Subcutaneous adipose tissue (tissue), 4 donors: ENCODE data around the gene MRTFB. TPM values are rescaled to one million over a fixed set of nuclear protein-coding genes. Genes with fewer than 3 reads are reported as not detected.

Source experiments
- total RNA-seq, 4 donors: library from RNA; depleted of rRNA; stranded (reverse); fragments of >200 nt; gene quantifications; one replicate each; pipeline ENCODE4 v1.1.0, GENCODE V29; 2016
- TF ChIP-seq, protein P1 (sequence below): fragments of 450-650 bp; IDR thresholded peaks from one replicate; pipeline ENCODE4 v1.5.1; 2016; ENCODE audit warnings: low read depth, mild to moderate bottlenecking, control low read depth, antibody characterized with exemption, moderate library complexity

The MRTFB gene
- total RNA-seq, 4 donors from 2014 or later = 48.1 to 92.1 (median 66.9) TPM

DNA sequence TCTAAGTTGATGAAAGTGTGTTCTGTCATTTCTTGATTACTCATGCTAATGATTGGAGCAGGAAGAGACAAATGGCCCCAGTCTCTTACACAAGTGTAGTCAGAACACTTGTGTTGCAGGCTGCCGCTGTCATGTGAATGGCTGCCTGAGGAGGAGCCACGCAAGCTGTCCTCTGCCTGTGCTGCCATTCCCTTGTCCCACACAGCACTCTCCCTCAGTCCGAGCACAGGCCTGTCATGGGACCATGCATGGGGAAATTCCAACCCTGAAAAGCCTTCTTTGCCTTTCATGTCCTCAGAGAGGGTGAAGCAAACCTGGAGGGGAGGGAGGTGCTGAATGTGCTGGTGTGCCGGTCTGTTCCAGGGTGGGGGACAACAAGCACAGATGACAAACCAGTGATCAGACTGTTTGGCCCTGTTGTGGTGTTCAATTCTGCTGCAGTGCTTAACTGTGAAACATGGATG, 109.4 kb downstream of the MRTFB start:
- TF ChIP-seq, protein P1, sequence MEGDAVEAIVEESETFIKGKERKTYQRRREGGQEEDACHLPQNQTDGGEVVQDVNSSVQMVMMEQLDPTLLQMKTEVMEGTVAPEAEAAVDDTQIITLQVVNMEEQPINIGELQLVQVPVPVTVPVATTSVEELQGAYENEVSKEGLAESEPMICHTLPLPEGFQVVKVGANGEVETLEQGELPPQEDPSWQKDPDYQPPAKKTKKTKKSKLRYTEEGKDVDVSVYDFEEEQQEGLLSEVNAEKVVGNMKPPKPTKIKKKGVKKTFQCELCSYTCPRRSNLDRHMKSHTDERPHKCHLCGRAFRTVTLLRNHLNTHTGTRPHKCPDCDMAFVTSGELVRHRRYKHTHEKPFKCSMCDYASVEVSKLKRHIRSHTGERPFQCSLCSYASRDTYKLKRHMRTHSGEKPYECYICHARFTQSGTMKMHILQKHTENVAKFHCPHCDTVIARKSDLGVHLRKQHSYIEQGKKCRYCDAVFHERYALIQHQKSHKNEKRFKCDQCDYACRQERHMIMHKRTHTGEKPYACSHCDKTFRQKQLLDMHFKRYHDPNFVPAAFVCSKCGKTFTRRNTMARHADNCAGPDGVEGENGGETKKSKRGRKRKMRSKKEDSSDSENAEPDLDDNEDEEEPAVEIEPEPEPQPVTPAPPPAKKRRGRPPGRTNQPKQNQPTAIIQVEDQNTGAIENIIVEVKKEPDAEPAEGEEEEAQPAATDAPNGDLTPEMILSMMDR = no peak

DNA sequence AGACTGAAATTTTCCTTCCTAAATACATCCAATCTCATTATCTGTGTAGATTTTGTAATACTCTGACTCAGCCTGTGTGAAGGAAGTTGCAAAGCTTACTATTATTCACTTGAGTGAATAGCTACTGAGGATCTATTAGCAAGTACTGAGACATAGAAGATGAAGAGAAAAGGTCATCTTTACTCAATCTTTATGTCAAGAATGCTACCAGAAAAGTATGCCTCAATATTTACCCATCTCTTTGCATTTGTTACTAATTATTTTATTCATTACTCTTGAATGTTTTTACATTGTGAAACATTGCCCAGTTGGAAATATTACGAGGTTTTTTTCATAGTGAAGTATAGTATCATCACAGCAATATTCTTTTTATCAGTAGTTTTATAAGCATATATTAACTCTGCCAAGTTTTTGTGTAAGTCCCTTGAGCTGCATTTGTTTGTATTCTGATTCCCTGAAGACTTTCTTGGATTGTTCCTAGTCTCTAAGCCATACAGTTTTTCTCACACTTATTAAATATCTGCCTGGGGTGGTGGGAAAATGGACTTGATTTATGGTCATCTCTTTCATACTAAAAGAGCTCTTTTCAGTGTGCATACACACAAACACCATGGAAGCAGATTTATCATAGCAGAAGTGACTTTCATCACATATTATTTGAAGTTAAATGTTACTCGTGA, 110.4 kb downstream of the MRTFB start:
- TF ChIP-seq, protein P1 = no peak

DNA sequence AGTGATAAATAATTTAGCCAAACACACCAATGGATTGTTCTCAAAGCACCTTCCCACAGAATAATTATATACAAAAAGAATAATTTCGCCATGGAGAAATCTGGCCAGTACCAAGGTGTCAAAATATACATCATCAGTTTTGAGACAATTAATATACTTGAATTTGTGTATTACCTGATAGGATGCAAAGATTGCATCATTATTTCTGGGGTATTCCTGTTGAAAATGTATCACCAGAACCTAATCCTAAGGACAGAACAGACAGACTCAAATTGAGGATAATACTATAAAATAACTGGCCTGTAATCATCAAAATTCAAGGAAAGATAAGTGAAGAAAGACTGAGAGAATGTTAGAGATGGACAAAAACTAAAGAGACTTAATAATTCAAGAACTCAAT, 111.9 kb downstream of the MRTFB start:
- TF ChIP-seq, protein P1 = no peak

DNA sequence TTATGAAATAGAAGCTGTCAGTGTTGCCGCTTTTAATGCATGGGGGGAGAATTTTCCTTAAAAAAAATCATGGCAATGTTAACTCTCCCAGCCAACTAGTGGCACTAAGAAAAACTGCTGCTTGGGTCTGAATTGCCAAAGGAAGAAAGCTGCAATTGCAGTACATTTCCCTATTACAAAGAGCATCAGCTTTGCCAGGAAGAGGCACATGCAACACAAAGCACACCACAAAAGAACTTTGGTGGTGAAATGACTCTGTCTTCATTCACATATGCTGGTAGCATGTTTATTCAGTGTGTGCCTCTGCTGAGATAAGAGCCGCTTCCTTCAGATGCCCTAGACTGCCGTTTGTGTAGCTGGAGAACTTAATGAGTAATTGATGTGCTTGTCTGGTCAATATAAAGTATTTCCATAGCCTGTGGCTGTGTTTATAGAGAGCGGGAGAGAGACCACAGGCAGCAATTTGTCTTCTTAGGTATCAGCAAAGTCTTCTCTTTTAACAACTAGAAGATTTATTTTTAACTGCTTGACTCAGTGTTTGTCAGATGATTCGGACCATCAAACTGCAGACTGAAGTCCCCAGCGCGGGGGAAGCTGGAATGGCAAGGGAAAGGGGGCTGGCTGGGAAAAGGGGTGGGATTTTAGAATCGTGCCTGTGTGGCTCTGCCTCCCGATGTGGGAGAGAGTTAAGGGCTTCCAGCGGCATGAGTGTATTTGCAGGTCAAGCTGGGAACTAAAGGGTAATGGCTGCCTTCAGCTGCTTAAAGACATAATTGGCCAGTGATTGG, 115.1 kb downstream of the MRTFB start:
- TF ChIP-seq, protein P1 = no peak

DNA sequence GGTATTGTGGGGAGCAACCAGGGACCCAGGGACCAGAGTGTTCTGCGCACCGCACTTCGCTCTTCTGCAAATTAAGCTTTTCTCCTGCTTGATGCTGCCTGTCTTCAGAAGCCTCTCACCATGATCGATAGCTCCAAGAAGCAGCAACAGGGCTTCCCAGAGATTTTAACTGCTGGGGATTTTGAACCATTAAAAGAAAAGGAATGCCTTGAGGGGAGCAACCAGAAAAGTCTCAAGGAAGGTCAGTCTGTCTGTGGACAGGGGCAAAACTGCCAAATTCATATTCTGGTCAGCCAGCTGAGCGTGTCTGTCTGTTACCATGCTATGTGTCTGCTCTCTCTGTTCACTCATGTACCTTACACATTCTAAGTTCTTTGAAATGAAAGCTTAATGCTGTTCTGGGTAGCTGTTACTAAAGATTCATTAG, 115.7 kb downstream of the MRTFB start:
- TF ChIP-seq, protein P1 = no peak

DNA sequence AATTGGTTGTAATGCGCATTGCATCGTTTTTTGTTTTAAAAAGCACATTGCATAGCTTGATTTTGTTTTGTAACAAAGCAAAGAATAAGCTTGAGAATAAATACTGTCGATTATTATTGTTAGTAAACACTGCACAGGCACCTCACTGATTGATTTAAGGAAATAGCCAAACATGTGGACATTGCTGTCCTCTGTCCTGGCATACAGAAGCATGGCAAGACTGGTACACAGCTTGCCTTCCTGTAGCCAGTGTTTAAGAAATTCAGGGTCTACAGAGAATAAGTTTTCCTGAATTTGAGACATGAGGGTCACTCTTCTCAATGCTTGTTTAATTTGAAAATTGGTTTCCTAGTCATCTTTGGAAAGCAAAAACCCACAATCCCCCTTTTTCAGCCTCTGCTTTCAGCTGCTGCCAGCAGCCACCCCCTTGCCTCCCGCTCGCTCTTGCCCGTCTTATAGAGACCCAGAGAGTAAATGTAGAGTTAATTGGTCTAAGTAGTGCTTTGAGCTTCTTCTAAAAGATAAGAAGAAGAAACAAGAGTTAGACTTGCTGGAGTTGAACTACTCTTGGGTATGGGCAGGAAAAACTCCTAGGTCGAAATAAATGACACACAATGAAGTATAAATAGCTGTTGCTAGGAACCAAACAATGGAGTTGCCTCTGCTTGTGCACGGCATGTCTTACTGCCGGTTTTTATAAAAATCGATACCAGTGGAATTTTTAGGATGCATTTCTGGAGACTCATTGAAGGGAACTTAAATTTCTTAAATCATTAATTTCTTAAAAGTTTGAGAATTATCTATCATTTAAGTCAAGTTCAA, 116.6 kb downstream of the MRTFB start:
- TF ChIP-seq, protein P1 = no peak

DNA sequence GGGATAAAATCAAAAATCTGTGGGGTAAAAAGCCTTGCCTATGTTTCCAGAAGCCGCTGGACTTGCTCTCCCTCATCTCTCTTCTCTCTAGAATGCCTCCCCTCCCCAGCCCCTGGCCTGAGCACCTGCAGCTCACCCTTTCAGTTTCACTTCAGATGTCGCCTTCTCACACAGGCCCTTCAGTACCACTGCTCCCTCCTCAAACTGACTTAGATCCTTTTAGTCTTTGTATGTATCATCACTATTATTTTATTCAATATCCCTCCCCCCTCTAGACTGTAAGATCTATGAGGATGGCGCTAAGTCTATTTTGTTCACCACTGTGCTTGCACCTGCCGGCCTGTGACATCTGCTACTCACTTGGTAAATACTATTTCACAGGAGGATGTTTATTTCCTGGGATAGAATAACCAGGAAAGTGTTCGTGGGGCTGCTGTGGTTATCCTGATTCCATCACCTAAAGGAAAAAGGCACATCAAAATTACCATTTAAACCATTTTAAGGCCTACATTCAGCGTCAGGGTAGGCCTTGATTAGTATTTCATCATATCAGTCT, 122.3 kb downstream of the MRTFB start:
- TF ChIP-seq, protein P1 = no peak
